Smooth muscle cell (in vitro differentiated cells): ENCODE data around the gene GPD2. TPM values are rescaled to one million over a fixed set of nuclear protein-coding genes. Genes with fewer than 3 reads are reported as not detected.

ENCODE experiments used
- DNase-seq: peaks from one replicate; lab custom pipeline; 2025; ENCODE audit not compliant: unreplicated experiment; lab: John Stamatoyannopoulos, UW
- H2AFZ ChIP-seq: fragments of 200-600 bp; sonication (generic); 2 replicates; pipeline ENCODE4 v1.6.0; 2016; ENCODE audit warnings: antibody characterized with exemption, low read depth, mild to moderate bottlenecking
- H3F3A ChIP-seq: fragments of 200-600 bp; sonication (generic); 2 replicates; pipeline ENCODE4 v1.6.0; 2017; ENCODE audit warnings: antibody characterized with exemption, low read depth
- H3K27ac ChIP-seq: fragments of 200-600 bp; sonication (generic); 2 replicates; pipeline ENCODE4 v1.5.1; 2016; ENCODE audit warnings: low read depth, mild to moderate bottlenecking
- H3K27me3 ChIP-seq: fragments of 200-600 bp; sonication (generic); 2 replicates; pipeline ENCODE4 v1.6.1; 2016; ENCODE audit warnings: low read depth, mild to moderate bottlenecking
- H3K36me3 ChIP-seq: fragments of 200-600 bp; sonication (generic); 2 replicates; pipeline ENCODE4 v1.5.1; 2016; ENCODE audit warnings: low read depth
- H3K4me1 ChIP-seq: fragments of 200-600 bp; sonication (generic); 2 replicates; pipeline ENCODE4 v1.5.1; 2016; ENCODE audit warnings: low read depth
- H3K4me2 ChIP-seq: fragments of 200-600 bp; sonication (generic); 2 replicates; pipeline ENCODE4 v1.6.0; 2016; ENCODE audit warnings: mild to moderate bottlenecking
- H3K4me3 ChIP-seq: fragments of 200-600 bp; sonication (generic); 2 replicates; pipeline ENCODE4 v1.5.1; 2016; ENCODE audit warnings: mild to moderate bottlenecking
- H3K79me2 ChIP-seq: fragments of 200-600 bp; sonication (generic); 2 replicates; pipeline ENCODE4 v1.6.0; 2016; ENCODE audit warnings: low read depth, mild to moderate bottlenecking
- H3K9ac ChIP-seq: fragments of 200-600 bp; sonication (generic); 2 replicates; pipeline ENCODE4 v1.6.0; 2016; ENCODE audit warnings: low read depth
- H3K9me3 ChIP-seq: fragments of 200-600 bp; sonication (generic); replicated peaks from 2 replicates; pipeline ENCODE4 v1.5.1; 2016; ENCODE audit warnings: low read depth
- H4K20me1 ChIP-seq: fragments of 200-600 bp; sonication (generic); 2 replicates; pipeline ENCODE4 v1.6.0; 2016; ENCODE audit warnings: low read depth
- CTCF ChIP-seq: fragments of 200-600 bp; sonication (generic); IDR thresholded peaks from 2 replicates; pipeline ENCODE4 v1.5.1; 2017; ENCODE audit warnings: borderline replicate concordance, mild to moderate bottlenecking, antibody characterized with exemption; ENCODE audit not compliant: insufficient read depth, poor library complexity, severe bottlenecking
- WGBS: methylation state at CpG from one replicate; pipeline ENCODE4 v1.1.7; 2016; ENCODE audit warnings: low lambda C conversion rate; 5-methylcytosine and 5-hydroxymethylcytosine counted together
- polyA plus RNA-seq: library from polyadenylated mRNA; unstranded; fragments of >200 nt; fragmentation: Nextera tagmentation; extraction: Ambion mirVana; gene quantifications from 2 replicates; pipeline ENCODE4 v1.2.1, GENCODE V29; 2016
- total RNA-seq: library from RNA; depleted of rRNA; stranded (reverse); fragments of >200 nt; gene quantifications from 2 replicates; pipeline ENCODE4 v1.2.3, GENCODE V29; 2014

GPD2 gene
- total and polyA plus RNA-seq, 2 experiments from 2014 or later, result 5.6 to 25.8 TPM

- Histone ChIP-seq H3K36me3 (no peaks in the 10 kb centered on the region), H4K20me1 (no peaks in the 10 kb centered on the region), H3K9ac (no peak overlapping the region), H3K79me2 (no peaks in the 10 kb centered on the region), H3F3A (no peaks in the 10 kb centered on the region), H3K4me3 (no peak overlapping the region), H3K27me3 (no peaks in the 10 kb centered on the region), H3K4me2 (no peak overlapping the region), H3K9me3 (no peaks in the 10 kb centered on the region), H3K4me1 (no peaks in the 10 kb centered on the region), H2AFZ (no peak overlapping the region), H3K27ac (no peak overlapping the region)
- DNase-seq, result no peak
- WGBS, result 96% methylated on average over 1 of the region's 1 CpG
- no peak for TF ChIP-seq CTCF
Observed at GRCh38 chr2:156585457-156585856, 149.3 kb downstream of the GPD2 start.

DNA sequence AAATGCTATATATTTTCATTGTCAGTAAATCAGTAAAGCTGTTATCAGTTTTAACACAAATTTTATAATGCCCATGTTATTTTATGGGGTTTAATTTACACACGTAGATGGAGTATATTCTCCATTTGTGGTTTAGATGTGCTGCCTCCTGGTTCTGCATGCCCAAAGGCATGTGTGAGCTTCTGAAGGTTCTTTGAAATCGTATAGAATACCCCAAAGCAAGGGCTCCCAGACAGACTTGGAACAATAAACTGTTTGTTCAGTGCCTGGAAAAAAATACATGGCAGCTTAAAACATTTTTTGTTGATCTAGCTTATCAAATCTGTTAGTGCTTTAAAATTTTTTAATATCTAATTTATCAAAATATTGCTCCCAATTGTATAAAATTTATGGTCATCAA is 150.4 kb downstream of the GPD2 start:
- no peaks in the 10 kb centered on the region for H3K36me3 ChIP-seq
- no peaks in the 10 kb centered on the region for H3F3A ChIP-seq
- no peak overlapping the region for H3K27ac ChIP-seq
- no peak overlapping the region for H3K4me2 ChIP-seq
- DNase-seq, result no peak
- H3K27me3 ChIP-seq, result no peaks in the 10 kb centered on the region
- H3K4me3 ChIP-seq, result no peak overlapping the region
- TF ChIP-seq CTCF, result no peak
- H4K20me1 ChIP-seq, result no peaks in the 10 kb centered on the region
- H3K79me2 ChIP-seq, result no peaks in the 10 kb centered on the region
- H2AFZ ChIP-seq, result no peak overlapping the region
- WGBS, result 91% methylated on average over 2 of the region's 2 CpGs
- no peak overlapping the region for H3K9ac ChIP-seq
- no peaks in the 10 kb centered on the region for H3K4me1 ChIP-seq
- H3K9me3 ChIP-seq, result no peaks in the 10 kb centered on the region

GRCh38 chr2:156589381-156590079 is 153.4 kb downstream of the GPD2 start:
- WGBS, result 49% methylated on average over 10 of the region's 10 CpGs
- H3K9ac ChIP-seq, result no peak overlapping the region
- H3K9me3 ChIP-seq, result no peaks in the 10 kb centered on the region
- no peaks in the 10 kb centered on the region for H4K20me1 ChIP-seq
- H3K27ac ChIP-seq, result no peak overlapping the region
- H3K4me3 ChIP-seq, result no peak overlapping the region
- no peak overlapping the region for H3K4me2 ChIP-seq
- no peaks in the 10 kb centered on the region for H3F3A ChIP-seq
- no peaks in the 10 kb centered on the region for H3K4me1 ChIP-seq
- no peaks in the 10 kb centered on the region for H3K79me2 ChIP-seq
- no peaks in the 10 kb centered on the region for H3K27me3 ChIP-seq
- H3K36me3 ChIP-seq, result no peaks in the 10 kb centered on the region
- DNase-seq, result no peak
- no peak overlapping the region for H2AFZ ChIP-seq
- TF ChIP-seq CTCF, result peak; percentile 57
